HG03066 (cell line): ENCODE data around the gene MICAL3.

Experiments
- ATAC-seq: cut with Tn5 transposase; IDR thresholded peaks from one replicate; pipeline ENCODE4 v1.9.1; 2021; ENCODE audit warnings: low read depth; ENCODE audit not compliant: unreplicated experiment

MICAL3 gene

DNA sequence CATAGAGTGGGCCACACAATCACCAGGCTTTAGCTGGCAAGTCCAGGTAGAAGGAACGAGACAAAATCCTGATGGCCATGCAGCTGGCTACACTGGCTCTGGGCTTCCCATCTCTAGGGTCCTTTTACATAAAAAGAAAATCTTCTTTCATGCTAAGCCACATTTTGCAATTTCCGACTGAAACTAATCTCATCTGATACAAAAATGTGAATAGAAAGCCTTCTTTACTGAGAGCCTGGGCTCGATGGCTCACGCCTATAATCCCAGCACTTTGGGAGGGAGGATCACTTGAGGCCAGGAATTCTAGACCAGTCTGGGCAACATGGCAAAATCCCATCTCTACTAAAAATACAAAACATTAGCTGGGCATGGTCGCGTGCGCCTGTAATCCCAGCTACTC lies 67.2 kb downstream of the MICAL3 start:
- no peak for ATAC-seq

DNA sequence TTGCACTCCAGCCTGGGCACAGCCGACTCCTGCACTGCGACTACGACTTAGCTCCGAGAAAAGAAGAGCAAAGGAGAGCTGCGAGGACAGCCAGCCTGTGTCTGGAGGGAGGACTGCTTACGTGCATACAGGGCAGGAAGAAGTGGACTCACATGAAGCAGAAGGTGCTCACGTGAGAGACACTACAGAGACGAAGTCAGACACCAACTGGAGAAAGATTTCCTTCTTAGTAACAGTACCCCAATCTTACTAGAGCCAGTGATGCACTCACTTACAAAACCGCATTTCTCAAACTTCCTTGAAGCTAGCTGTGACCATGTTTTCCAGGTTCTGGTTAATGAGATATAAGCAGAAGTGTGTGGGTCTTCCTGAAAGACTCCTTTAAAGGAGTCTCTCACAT lies 67.7 kb downstream of the MICAL3 start:
- no peak for ATAC-seq

DNA sequence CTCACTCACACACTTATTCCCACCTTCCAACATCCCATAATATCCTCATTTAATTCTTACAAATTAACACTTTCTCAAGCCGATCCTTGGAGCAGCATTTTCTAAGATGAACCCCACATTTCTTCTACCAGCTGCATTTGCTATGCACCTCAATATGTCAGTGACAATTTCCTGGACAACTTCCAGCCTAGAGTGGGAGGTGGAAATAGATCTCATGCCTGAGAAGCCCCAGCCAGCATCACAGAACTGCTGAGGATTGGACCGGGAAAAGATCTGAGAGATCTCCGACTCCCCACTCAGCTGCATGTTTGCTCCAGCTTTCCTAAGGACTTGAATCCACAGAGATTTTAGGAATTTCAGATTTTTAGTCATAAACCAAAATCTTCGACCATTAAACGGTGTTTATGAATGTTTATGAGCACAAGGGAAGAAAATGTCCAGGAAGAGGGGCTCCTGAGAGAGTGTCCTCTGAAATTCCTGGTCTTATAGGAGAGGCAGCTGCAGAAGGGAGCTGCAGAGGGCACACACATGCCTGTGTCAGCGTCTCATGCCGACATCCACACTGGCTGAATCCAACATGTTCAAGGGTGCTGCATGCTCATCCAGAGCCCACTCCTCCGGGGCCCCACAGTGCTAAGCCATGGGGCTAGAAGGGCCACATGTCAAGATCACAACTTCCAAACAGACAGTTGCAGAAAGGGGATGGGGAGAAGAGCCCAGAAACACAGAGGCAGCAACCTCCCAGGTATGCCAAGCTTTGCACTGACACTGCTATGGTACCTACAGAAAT lies 68.6 kb downstream of the MICAL3 start:
- ATAC-seq, result no peak

DNA sequence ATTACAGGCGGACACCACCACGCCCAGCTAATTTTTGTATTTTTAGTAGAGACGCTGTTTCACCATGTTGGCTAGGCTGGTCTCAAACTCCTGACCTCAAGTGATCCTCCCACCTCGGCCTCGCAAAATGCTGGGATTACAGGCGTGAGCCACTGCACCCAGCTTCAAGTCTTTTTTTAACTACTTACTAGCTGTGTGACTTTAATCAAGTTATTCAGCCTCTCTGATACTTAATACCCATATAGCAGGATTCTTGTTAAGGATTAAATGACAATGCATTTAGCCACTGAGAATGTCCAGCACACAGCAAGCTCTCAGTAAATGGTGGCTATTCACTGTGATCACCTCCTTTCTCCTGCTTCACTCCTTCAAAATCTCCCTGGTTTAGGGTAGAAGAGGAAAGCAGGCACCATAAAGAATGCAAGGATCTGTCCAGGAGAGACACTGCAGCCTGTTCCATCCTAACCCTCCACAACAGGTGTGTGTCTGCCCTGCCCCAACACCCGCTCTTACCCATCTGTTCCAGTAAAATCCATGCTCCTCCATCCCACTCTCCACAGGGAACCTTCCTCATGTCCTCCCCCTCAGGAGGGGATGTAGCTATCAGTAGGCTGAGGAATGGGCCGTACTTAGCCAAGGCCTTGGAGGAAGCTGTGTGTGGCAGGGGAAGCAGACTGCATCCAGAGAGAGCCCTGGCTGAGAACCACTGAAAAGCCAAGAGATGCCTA lies 69.3 kb downstream of the MICAL3 start:
- ATAC-seq, result no peak

DNA sequence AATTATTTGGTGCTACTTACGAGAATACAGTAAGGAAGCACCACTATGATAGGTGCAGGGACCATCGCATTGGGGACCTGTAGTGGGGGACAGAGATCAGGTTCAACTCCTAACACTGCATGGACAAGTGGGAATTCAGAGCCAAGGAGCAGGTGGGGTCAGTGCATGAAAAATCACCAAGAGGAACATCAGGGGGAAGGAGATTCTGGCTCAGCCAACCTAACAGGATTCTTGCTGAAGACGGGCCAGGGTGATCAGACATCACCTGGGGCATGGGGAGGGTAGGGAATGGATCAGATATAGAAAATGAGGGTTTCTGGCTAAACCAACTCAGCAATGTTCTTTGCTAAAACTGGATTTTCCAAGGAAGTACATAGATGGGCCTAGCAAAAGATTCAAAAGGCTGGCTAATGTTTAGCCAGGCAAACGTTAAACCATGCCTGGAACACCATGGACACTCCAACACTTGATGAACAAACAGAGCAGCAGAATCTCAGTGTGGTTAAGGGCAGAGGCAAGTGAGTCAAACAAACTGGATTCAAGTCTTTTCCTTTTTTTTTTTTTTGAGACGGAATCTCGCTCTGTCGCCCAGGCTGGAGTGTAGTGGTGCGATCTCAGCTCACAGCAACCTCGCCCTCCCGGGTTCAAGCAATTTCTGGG lies 70.0 kb downstream of the MICAL3 start:
- no peak for ATAC-seq

DNA sequence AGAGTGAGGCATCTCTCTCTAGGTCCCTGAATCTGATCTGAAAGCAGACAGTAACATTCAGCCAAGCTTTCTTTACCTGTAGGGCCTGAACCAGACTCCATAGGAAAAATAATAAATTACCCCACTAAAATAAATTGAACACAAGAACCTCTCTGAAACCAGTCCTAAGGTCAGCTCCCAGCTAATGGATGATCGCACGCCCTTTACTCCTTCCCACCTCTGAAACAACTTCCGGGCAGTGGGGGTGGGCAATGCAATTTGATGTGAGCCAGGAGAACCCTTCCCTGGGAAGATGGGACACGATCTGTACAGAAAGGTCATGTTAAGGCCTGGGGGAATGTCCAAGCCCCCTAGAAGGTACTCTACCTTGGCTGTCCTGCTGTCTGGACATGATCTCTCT lies 71.2 kb downstream of the MICAL3 start:
- no peak for ATAC-seq

DNA sequence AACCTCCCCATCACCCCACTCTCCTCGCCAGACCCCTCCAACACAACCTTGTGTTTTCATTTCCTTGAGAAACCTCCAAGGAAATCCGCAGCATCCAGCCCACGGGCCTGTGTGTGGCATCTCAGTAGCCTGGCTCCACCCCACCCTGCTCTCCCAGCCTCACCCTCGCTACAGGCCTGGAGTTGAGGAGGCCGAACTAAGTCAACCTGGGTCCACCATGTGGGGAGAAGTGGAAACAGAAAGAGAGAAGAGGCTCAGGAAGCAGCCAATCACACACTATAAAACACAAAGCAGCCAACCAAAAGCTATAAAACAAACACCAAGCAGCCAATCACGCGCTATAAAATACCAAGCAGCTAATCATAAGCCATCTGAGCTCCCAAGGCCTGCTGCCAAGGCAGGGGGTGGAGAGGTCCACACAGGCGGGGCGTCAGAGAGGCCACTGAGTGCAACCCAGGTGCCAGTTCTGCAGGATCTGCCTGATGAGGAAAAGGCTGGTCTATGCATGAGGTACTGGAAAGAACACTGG lies 72.0 kb downstream of the MICAL3 start:
- ATAC-seq, result no peak

DNA sequence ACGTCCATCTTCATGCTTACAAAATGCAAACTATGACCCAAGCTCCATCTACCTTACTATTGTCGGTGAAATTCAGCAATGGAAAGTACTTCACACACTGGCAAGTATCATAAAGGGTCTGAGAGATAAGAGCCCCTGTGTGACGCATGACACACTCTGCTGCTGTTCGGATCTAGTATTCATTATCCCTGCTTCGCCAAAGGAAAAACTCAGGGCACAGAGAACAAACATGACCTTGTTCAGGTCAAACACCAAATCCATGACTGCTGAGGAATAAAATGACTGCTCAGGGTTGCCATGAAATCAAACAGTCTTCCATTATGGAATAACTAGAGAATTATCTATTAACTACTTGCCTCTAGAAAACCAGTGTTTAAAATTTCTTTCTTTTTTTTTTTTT lies 73.0 kb downstream of the MICAL3 start:
- ATAC-seq, result no peak

DNA sequence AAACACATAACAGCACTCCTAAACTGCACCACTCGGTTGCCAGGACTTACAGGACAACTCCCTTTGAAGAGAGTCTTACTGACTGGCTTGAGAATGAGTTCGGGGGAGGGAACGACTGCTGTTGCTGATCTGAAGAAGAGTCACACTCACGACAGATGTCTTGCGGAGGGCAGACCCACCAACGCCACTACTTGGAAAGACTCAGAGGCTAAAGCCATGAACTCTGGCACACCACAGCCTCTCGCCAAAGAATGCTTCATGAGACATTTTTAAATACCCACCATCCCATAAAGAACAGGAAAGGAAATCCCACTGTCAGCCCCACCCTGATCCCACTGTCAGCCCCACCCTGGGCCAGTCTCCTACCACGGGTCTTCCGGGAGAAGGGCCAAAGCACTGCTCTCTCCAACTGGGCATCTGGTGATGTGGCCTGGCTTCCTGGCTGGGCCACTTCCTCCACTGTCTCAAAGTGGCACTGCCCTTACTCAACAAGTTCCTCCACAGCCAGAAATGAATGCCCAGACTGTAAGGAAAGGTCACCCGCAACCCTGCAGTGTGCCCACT lies 73.6 kb downstream of the MICAL3 start:
- ATAC-seq, result no peak

DNA sequence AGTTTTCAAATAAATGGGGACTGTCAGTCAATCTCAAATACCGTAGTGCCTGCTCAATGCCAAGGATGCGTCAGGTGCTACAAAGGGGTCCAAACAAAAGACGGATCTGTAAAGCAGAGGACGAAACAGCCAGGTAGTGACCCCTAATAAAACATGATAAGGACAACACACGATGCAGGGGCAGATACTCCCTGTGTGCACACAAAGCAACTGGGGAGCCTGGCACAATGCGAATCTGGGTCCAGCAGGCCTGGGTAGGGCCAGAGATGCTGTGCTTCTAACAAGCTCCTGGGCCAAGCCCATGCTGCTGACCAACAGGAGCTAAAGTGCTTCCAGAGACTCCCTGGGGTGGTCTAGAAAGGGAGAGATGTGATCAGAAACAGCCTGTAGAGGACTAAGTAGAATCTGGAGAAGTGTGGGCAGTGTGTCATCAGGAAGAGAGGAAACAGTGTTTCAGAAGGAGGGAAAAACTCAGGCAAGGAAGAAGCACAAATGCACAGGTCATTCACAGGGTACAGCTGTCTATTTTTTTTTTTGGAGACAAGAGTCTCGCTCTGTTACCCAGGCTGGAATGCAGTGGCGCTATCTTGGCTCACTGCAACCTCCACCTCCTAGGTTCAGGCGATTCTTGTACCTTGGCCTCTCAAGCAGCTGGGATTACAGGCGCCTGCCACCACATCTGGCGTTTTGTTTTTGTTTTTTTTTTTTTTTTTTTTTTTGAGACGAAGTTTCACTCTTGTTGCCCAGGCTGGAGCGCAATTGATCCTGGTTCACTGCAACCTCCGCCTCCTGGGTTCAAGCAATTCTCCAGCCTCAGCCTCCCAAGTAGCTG lies 74.5 kb downstream of the MICAL3 start:
- no peak for ATAC-seq

DNA sequence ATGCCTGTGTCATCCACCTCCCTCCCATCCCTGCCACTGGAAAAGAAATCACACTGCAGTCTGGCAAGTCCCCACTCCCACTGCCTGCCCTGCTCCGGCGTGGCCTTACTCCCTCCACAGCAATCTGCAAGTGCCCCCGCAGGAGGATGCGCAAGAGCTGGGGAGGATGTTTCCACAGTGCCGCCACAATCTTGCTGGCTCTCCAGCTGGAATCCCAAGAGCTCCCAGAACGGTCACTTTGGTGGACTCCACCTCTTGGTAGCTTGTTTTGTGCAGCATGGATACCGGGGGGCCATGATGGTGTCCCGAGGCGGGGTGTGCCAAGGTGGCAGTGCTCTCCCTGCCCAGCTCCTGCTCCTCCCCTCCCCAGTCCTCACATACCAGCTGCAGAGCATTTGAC lies 76.3 kb downstream of the MICAL3 start:
- no peak for ATAC-seq

DNA sequence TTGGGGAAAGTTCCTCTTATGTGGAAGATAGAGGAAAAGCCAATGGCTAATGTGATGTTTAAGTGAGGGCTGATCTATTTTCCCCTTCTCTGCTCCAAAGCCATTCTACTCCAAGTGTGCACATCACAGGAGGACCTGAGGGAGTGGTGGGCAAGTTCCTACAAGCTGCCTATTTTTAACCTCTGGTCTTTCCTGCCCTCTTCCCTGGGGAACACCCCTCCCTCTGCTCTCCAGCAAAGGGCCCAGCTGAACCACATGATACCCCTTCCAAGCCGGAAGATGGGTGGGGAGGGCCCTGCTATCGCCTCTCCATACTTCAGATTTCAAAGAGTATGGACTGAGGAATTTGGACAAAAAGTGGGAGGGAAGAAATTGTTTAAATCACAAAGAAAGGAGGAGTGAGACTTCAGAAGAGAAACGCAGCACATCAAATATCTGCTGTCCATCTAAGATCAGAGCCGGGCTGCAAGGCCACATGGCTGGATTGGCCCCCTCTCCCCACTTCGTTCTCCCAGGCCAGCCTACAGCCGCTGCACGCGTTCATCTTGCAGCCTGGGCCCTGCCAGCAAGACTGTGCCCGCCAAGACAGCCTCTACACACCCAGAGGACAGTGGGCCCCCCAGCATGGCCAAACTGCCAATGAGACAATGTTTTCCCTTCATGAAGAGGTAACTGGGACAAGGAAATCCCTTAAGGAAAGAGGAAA lies 77.5 kb downstream of the MICAL3 start:
- no peak for ATAC-seq

DNA sequence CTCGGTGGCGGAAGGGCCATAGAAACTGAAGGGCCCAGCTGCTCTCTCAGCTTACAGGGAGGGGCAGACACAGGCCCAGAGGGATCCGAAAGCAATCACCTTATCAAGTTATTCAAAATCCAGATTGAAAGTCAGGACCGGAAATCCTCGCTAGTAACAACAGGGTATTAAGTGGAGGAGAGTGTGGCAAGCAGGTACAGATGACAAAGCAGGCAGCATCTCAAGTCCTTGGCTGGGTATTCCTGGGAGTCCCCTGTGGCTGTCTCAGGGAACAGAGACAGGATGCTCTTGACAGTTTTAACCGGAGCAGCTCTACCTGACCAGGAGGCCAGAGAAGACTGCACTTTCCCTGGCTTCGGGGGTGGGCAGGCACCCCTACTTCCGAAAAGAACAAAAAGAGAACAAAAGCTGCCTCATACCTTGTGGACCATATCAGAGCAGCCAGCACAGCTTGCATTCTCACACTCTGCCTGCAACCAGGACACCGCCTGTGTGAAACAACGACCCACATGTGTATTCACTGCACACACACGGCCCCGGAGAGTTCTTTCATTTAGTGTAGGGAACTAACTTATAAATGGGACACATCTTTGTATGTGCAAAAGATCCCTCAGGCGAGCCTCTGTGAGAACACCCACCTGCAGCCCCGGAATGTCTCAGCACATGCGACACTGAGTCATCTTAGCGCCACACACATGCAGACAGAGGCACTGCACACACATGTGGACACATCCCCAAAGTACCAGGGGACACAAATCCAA lies 78.3 kb downstream of the MICAL3 start:
- no peak for ATAC-seq

DNA sequence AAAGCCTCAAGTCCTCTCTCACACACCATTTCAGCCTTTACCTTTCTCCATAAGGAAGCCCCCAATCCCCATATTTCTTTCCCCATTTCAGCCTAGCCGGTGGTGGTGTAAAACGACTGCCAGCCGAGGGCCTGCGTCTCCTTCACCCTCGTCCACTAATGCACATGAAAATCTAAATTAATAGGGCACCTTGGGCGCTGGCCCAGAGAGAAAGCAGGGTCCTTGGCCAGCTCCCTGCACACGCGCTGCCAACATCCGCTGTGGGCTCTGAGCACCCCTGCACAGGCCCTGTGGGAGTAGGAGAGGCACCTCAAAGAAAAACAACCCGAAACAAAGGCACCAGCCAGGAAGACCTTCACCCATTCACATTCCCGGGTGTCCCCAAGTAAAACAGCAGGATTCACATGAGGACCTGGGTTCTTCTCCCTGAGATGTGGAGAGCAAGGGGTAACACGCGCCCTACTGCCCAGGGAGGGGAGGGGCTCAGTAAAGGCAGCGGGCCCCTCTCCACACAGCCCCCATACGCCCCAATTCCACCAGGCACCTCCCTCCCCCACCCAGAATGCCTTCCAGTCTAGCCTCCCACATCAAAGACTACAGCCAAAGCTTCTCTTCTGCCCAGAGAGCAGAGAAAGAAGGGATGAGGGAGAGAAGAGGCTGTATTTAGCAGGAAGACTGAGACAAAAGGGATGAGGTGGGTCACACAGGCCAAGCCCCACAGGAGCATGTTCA lies 79.0 kb downstream of the MICAL3 start:
- ATAC-seq, result no peak

DNA sequence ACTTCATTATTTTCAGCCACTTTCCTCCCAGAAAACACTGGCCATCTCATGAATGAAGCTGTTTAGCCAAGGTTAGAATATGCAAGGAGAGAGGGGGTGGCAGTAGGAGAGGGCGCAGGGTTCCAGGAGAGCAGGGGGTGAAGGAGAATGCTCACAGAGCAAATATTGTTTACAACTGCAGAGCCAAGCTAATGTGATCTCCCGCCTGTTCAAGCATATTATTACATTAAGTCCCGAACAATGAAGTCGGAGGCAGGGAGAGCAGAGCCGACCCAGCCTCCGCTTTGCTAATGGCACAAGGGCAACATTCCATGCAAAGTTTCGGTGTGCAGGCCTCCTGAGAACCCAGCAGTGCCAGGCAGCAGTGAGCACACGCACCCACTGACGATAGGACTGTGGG lies 80.1 kb downstream of the MICAL3 start:
- no peak for ATAC-seq

DNA sequence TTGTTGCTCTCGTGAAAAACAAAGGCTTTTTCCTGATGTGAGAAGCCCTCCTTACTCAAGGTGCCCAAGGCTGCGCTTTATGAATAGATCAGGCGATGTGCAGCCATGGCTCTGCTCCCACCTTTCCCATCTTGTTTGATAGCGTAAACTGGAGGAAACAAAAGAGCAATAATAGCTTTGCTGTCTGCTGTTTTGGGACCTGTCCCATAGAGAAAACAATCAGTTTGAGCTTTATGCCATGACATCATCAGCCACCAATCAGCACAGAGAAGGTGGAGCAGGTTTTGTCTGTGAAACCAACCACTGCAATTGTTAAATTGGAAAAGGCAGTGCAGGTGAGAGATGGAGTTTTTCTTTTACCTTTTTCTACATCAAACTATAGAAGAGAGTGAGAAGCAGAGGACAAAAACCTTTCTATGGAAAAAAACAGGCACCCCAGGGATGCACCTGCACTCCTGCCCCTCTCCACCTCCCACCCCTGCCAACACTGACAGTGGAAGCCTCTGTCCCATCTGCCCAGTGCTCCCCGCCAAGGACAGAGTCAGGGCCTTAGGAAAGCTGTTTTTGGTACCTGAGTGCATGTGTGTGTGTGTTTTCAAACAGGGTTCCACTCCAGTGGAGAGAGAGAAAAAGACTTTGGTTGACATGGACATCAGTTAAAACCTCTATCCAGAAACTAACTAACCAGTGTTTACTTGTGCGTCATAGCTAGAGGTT lies 80.7 kb downstream of the MICAL3 start:
- no peak for ATAC-seq

DNA sequence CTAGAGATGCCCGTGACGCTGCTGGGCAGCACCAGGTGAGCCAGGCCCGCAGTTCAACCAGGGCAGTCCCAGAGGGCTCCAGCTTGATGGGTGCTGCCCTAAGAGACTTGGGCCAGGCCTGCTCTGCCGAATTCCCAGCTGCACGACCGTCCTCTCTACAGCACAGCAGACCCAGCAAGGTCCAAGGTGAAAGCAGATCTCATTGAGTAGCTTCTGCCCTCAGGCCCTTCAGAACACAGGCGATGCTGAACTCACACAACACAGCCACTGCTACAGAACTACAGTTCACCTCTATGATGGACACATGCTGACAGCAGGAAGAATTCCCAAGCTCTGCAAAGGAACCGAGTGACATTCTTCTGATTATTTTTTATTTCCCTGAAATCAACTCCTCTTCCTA lies 81.6 kb downstream of the MICAL3 start:
- no peak for ATAC-seq
